Inferior parietal cortex (tissue), 1 donor: Measurements from ENCODE around the gene TRIM6.
A peak's percentile ranks its signal among the peaks of the same experiment; 100 is the strongest.
"Not testable (repeated sequence)": the region's sequence is repeated elsewhere in the genome, so short reads cannot be mapped to it uniquely, and the experiment has no call there.

Source experiments
- DNase-seq: peaks from one replicate; pipeline ENCODE4 v3.0.0-alpha.2; 2016; ENCODE audit errors: extremely low spot score

Gene TRIM6

DNA sequence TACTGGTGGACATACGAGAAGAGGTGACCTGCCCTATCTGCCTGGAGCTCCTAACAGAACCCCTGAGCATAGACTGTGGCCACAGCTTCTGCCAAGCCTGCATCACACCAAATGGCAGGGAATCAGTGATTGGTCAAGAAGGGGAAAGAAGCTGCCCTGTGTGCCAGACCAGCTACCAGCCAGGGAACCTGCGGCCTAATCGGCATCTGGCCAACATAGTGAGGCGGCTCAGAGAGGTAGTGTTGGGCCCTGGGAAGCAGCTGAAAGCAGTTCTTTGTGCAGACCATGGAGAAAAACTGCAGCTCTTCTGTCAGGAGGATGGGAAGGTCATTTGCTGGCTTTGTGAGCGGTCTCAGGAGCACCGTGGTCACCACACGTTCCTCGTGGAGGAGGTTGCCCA is 6.9 kb downstream of the TRIM6 start:
- DNase-seq: no peak

DNA sequence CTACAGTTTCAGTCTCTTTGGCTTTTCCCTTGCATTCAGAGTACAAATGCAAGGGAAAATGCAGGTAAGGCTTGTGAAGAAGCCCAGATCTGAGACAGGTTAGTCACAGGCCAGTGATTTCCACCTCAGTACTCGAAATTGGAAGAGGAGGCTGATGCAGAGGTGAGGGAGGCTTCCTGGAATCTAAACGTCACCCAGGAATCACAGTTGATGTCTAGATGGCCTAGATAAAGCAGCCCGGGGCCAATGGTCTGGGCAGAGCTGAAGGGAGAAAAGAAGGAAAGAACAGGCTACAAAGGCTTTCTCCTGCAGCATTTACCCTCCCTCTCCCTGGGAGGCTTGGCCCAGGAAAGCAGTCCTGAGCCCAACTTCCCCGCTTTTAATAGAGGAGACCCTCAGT is 8.5 kb downstream of the TRIM6 start:
- no peak for DNase-seq

DNA sequence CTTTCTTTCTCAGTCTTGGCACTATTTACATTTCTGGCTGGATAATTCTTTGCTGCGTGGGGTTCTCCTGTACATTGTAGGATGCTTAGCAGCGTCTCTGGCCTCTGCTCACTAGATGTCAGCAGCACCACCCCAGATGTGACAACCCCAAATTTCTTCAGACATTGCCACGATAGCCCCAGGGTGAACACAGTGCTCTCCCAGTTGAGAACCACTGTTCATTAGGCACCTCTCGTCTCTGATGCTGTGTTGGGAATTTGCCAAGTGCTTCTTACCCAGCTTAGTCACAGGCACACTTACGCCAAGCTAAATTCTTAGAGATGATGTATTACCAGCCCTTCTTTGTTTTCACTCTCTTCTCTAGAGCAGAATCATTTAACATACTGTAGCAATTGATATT is 9.4 kb downstream of the TRIM6 start:
- no peak for DNase-seq

DNA sequence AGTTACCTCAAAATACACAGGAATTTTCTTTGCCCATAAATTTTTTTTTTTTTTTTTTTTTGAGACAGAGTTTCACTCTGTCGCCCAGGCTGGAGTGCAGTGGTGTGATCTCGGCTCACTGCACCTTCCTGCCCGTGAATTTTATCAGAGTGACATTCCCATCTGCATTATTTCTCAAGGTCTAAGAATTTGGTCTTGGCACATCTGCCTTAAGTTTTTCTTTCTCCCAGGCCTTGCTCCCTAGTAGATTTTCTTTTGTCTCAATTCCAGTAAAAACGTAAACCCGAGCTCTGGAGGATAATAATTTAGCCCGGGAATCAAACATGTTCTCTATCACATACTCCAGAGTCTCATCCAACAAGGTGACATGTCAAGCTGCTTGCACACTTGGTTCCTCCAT is 12.4 kb downstream of the TRIM6 start:
- DNase-seq: no peak

DNA sequence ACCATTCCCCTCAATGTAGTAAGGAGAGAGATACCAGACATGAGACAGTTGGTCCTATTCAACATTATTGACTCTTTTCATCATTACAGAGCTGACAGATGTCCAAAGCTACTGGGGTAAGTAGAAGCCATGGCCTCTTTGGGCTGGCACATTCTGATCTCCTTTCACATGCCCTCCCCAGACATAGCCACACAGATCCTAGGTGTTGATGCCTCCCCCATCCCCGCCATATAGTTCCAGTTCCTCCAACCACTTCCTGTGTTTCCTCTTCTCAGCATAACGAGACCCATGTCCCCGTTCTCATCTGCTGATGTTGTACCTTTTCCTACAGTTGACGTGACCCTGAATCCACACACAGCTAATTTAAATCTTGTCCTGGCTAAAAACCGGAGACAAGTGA is 14.0 kb downstream of the TRIM6 start:
- DNase-seq: no peak

DNA sequence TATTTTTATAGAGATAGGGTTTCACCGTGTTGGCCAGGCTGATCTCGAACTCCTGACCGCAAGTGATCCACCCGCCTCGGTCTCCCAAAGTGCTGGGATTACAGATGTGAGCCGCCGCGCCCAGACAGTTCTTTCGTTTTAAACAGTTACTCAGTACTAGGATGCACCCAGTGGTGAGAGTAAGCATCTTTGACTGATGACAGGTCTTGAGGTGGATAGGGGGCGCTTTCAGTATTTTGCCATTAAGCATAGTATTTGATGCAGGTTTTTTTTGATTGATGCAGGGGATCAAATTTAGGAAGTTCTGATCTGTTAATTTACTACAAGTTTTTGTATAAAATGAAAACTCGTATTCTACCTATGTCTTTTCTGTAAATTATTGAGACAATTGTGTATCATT is 15.2 kb downstream of the TRIM6 start:
- DNase-seq: no peak

DNA sequence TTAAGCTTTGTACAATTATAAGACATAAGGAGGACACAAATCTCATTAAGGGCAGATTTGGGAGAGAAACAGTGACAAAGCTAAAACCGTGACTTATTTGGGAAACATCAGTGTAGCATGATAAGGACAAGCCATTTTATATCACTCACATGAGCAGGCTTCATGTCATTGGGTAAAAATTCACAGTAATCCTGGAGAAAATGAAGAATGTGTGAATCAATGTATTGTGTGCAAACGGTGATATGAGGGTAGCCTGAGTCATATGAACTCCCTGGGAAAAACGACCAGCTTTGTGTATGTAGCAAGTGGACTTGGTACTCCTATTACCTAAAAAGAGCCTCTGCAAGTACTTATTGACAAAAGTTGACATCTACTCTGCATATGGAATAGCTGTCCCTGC is 22.4 kb downstream of the TRIM6 start:
- no peak for DNase-seq

DNA sequence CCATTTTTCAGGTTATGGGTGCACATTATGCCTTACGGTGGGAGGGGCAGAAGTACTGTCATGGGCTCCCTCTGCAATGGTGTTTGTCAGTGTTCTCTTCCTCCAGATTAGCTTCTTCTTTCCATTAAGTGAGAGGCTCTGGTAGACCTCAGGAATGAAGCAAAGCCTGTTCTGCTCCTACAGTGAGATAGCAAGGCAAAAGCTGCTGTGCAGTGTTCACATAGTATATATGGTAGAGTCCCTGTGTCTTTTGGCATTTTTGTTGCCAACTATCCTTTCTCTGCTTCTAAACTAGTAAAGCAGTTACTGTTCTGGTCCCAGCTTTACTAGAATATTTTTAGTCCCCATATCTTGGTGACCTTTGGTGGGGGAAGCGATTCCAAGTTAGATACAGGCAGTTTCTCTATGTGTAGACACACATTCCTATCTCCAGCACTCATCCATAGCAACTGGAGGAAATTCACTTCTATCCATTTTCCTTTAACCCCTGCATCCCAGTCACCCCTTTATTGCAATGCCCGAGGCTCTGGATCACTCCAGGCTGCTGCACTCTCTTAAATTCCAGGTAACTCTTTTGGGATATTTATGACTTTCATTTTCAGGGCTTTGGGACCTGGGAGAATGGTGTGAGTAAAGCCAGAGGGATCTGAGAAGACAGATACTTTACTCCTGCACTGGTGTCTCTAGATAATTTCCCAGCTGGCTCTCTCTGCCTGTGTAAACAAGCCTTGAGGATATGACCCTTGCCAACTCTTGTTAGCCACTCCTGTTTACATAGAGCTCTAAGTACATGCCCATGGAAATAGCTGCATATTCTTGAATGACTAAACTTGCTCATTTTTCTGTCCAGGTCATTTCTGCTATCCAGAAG is 24.4 kb downstream of the TRIM6 start:
- no peak for DNase-seq

DNA sequence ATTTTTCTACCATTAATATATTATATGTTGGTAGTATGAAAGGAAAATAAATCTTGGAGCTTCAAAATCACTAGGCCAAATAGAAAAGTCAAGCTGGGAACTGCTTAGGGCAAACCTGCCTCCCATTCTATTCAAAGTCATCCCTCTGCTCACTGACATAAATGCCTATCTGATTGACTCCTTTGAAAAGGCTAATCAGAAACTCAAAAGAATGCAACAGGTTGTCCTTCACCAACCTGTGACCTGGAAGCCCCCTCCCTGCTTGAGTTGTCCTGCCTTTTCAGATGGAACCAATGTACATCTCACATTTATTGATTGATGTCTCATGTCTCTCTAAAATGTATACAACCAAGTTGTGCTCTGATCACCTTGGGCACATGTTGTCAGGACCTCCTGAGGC is 25.1 kb downstream of the TRIM6 start:
- no peak for DNase-seq

DNA sequence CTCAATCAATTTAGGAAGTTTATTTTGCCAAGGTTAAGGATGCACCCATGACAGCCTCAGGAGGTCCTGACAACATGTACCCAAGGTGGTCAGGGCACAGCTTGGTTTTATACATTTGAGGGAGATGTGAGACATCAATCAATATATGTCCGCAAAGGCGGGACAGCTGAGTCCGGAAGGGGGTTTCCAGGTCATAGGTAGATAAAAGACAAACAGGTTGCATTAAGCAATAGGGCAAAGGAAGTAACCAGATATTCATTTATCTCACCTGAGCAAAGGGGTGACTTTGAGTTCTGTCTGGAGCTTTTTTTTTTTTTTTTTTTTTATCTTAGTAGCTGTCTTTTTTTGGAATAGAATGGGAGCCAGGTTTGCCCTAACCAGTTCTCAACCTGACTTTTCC is 26.4 kb downstream of the TRIM6 start:
- DNase-seq: no peak

DNA sequence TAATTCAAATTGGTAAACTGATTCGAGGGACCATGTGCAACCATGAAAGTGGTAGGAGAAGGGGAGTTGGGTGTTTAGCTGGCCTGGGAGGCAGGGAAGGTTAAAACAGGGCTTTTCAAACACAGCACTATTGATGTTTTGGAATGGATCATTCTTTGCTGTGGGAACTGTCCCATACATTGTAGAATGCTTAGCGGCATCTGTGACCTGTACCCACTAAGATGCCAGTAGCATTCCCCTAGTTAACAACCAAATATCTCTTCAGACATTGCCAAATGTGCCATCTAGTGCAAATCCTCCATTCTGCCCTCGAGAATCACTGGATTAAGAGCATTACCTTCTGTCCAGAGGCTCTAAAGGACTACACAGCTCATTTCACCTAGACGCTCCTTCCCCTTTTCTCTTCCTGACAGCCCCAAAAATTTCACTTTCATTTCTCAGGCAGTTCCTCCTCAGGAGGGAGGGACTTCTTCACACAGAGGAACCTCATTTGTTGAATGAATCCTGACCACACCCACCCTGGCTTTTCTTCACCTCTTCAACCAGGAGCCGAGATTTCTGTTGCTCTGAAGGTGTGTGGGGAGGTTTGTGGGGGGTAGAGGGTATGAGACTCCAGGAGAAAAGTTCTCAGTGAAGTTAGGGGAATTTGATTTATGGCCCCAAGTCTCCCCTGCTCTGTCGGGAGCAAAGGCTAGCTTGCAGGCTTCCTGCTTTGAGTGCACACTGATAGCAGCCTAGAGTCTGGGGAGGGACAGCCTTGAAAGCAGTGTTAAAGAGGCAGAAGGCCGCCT is 28.2 kb downstream of the TRIM6 start, which contains the start of gene TRIM34:
Gene TRIM34, plus strand, starts transcription at position 513 of the 791 bp plus-strand sequence. CDS start 7,331 bp downstream, outside the sequence.
- peak; percentile 24 for DNase-seq

DNA sequence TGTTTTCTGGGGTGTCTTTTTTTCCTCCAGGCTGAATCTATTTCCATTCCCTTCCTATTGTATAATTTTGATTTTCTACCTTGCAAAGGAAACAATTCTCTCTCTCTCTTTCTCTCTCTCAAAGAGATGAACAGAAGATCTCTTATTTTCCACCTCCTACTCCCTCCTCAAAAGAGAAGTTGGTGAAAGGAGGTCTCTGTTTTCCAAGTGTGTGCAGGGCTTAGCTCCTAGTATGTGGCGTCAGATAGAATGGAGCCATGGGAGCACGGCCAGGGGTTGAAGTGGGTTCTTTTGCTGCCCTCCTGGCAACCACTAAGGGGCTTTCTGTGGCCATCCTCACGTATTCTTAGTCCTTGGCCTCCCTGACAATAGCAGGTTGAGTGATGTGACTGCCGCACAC is 28.8 kb downstream of the TRIM6 start:
- DNase-seq: no peak

DNA sequence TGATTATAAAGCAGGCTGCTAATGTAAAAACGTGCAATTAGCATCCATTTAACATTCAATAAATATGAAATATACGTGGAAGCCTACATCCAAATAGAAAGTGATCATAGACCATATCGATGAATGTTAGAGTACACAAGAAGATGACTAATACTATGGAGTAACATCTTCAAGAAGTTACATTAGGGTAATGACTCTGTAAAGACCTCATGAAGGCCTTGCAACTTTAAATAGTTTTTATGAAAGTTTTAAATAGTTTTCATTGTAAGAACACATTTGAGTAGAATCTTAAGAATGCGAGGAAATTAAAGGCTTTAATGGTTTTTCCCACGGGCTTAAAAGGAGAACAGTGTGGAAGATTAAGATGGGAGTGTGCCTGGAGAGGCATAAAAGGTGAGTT is 29.8 kb downstream of the TRIM6 start:
- DNase-seq: no peak

DNA sequence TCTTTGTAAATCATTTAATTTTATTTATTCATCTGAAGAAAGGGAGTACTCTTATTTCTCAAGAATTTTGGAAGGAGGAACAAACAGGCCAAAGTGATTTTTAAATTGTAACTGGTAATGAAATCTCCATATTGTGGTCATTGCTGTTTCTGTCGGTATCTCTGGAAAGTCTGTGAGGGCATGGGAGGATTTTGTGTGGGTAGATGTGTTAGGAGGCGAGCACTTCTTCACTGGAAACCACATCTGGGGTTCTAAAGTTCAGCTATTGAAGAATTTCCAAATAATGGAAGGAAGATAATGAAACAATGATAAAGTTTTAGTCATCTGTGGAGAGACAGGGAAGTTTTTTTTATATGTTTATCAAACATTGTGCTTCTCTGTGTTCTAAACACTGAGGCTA is 35.0 kb downstream of the TRIM6 start:
- no peak for DNase-seq

DNA sequence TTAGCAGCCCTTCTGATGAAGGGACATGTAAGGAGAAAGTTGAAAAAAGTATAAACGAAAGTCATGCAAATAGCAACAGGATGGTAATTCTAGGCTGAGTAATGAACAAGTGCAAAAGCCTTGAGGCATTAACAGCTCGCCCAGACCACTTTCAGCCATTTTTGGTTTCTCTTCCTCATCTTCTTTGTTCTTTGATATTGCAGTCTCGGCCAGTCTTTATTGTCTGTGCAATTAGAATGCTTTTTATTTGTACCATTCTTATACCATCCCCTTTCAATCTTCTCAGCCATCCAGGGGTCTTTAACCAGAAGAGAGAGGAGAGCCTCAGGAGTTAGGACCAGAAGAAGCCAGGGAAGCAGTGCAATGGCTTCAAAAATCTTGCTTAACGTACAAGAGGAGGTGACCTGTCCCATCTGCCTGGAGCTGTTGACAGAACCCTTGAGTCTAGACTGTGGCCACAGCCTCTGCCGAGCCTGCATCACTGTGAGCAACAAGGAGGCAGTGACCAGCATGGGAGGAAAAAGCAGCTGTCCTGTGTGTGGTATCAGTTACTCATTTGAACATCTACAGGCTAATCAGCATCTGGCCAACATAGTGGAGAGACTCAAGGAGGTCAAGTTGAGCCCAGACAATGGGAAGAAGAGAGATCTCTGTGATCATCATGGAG is 35.7 kb downstream of the TRIM6 start:
- DNase-seq: no peak

DNA sequence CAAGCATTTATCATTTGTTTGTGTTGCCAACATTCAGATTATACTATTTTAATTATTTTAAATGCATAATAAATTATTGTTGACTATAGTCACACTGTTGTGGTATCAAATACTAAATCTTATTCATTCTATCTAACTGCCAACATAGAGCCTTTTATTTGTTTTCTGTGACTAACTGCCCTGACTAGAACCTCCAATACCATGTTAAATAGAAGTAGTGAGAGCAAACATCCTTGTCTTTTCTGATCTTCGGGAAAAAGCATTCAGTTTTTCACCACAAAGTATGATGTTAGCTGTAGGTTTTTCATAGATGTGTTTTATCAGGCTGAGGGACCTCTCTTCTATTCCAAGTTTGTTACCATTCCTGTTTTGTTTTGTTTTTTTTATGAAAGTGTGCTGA is 43.5 kb downstream of the TRIM6 start:
- no peak for DNase-seq

DNA sequence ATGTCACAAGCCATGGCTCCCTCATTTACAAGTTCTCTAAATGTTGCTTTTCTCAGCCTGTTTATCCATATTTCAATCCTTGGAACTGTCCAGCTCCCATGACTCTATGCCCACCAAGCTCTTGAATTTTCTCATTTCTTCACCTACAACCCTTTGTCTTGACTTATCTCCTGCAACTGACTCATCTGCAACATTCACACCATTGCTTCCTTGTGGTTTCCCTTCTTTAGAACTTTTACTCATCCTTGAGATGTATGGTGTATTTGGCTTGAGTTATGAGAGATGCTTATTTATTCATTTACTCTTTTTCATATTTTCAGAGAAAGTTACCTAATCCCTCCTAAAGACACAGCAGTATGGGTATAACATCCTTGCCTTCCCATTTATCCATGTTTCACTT is 47.1 kb downstream of the TRIM6 start:
- DNase-seq: no peak

DNA sequence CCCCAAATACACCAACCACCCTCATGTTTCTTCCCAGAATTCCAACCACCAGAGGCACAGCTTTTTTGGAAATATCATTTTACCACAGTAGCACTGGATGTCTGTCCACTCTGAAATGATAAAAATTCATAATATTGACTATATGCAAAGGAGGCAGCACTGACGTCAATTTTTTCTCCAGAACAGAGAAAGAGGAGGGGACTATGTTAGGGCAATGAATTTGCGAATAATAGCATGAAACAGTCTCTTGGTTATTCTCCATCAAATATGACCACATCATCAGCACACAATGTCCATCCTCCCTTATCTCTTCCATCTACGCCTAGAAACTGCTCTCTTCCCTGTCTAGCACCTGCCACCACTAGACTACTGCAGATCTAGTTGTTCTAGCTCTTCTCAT is 49.7 kb downstream of the TRIM6 start:
- no peak for DNase-seq

DNA sequence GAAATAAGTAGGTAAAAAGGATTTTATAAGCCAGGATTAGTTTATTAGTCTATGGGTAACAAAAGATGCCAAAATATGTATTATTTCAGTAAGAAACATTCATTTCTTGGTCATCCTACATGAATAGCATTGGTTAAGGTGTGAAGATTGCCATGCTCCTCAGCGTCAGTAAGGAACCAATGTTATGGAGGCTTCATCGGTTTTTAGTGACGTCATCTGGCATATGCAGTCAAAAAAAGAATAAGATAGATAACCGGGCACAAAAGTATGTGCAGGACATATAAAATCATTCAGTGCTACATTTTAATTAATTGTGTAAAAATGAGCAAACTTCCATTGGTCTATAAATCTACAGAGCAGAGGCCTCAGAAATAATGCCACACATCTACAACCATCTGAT is 59.0 kb downstream of the TRIM6 start:
- no peak for DNase-seq

DNA sequence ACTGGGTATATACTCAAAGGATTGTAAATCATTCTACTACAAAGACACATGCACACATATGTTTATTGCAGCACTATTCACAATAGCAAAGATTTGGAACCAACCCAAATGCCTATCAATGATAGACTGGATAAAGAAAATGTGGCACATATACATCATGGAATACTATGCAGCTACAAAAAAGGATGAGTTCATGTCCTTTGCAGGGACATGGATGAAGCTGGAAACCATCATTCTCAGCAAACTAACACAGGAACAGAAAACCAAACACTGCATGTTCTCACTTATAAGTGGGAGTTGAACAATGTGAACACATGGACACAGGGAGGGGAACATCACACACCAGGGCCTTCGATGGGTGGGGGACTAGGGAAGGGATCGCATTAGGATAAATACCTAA is 60.5 kb downstream of the TRIM6 start:
- not testable (repeated sequence) for DNase-seq

DNA sequence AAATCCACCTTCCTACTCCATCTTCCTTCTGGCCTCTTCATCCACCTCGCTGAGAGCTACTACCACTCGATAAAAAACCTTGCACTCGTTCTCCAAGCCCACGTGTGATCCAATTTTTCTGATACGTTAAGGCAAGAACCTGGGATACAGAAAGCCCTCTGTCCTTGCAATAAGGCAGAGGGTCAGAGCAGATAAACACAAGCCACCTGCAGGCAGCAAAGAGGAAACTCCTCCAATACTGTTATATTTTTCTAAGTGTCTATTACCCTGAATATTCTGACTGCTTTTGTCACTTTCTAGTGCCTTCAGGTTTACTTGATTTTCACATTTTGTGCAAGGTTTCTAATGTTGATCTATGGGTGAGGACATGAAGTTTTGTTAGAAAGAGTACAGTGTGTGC is 61.9 kb downstream of the TRIM6 start:
- DNase-seq: no peak
